HCT116 (cell line): ENCODE data around the gene MGME1. TPM values are rescaled to one million over a fixed set of nuclear protein-coding genes. Genes with fewer than 3 reads are reported as not detected.

Experiments
- ATAC-seq: fragments of 200-7000 bp; cut with Tn5 transposase; 2 replicates; pipeline ENCODE4 v1.9.1; 2020; ENCODE audit warnings: mild to moderate bottlenecking, moderate library complexity
- BruUV-seq: library from RNA; stranded (reverse); fragments of 400-500 nt; replicated peaks from 2 replicates; lab custom pipeline; 2021; lab: Mats Ljungman, UMichigan
- CTCF ChIA-PET: fragments of 300-600 bp; sonication (Branson Sonifier 250); formaldehyde crosslinking; loops from one replicate; lab custom pipeline; 2021; ENCODE audit warnings: antibody characterized with exemption; lab: Charles Lee
- POLR2A ChIA-PET: fragments of 300-600, 350-600 bp; sonication (Branson Sonifier 250); formaldehyde crosslinking; loops from one replicate; lab custom pipeline; 2021; ENCODE audit warnings: antibody characterized with exemption; lab: Charles Lee
- RAD21 ChIA-PET, 2 experiments: fragments of 300-600 bp; sonication (Branson Sonifier 250); formaldehyde crosslinking; loops; one replicate each; lab custom pipeline; 2023; ENCODE audit warnings: low total read pairs in 2 of 2; ENCODE audit not compliant: uncharacterized antibody in 2 of 2, unreplicated experiment in 2 of 2, low non-redundant PET in 1 of 2; lab: Charles Lee
- DNase-seq: peaks from one replicate; pipeline ENCODE4 v3.0.0-alpha.2; 2010; ENCODE audit warnings: low read depth, low spot score
- H2AFZ ChIP-seq: fragments of 200-600 bp; shearing (Covaris generic), sonication (generic); 2 replicates; pipeline ENCODE4 v1.6.1; 2017; ENCODE audit warnings: low read depth, mixed run types, mixed read lengths, antibody characterized with exemption, low read length; ENCODE audit not compliant: poor library complexity, severe bottlenecking
- H3K27ac ChIP-seq: 2 replicates; pipeline ENCODE4 v1.5.1; 2012; ENCODE audit warnings: low read depth, low read length
- H3K27me3 ChIP-seq: fragments of 200-600 bp; sonication (generic); 2 replicates; pipeline ENCODE4 v1.6.1; 2016; ENCODE audit warnings: mixed run types, low read length, mixed read lengths; ENCODE audit not compliant: insufficient read depth
- H3K36me3 ChIP-seq, 2 experiments: fragments of 200-500 bp in 1 of 2; fragments of 200-600 bp in 1 of 2; sonication (Bioruptor generic) in 1 of 2; sonication (generic) in 1 of 2; 2 replicates each; pipeline versions ENCODE4 v1.5.1 to v1.6.1; 2014 to 2016; ENCODE audit warnings: low read length in 2 of 2, inconsistent platforms in 1 of 2, mixed read lengths in 1 of 2, mixed run types in 1 of 2; ENCODE audit not compliant: insufficient read depth in 2 of 2, control insufficient read depth in 1 of 2
- H3K4me1 ChIP-seq, 2 experiments: fragments of 200-600 bp in 1 of 2; sonication (generic) in 1 of 2; 2 replicates each; pipeline versions ENCODE4 v1.5.1 to v1.6.1; 2012 to 2017; ENCODE audit warnings: low read length in 2 of 2, inconsistent platforms in 1 of 2, mild to moderate bottlenecking in 1 of 2, mixed read lengths in 1 of 2, mixed run types in 1 of 2, moderate library complexity in 1 of 2; ENCODE audit not compliant: insufficient read depth in 2 of 2, control insufficient read depth in 1 of 2
- H3K4me2 ChIP-seq: fragments of 200-600 bp; sonication (generic); 2 replicates; pipeline ENCODE4 v1.6.1; 2017; ENCODE audit warnings: mixed run types, low read length, mixed read lengths
- H3K4me3 ChIP-seq, 2 experiments: fragments of 200-600 bp in 1 of 2; sonication (generic) in 1 of 2; replicated peaks in 1 of 2; 2 replicates each; pipeline ENCODE4 v1.5.1; 2011 to 2016; ENCODE audit warnings: low read length in 2 of 2, control low read depth in 1 of 2, low read depth in 1 of 2, mild to moderate bottlenecking in 1 of 2, mixed read lengths in 1 of 2, mixed run types in 1 of 2
- H3K79me2 ChIP-seq: fragments of 200-600 bp; sonication (generic); 2 replicates; pipeline ENCODE4 v1.6.1; 2017; ENCODE audit warnings: mild to moderate bottlenecking, mixed run types, low read length, moderate library complexity, mixed read lengths; ENCODE audit not compliant: insufficient read depth
- H3K9ac ChIP-seq: fragments of 200-600 bp; sonication (generic); 2 replicates; pipeline ENCODE4 v1.6.1; 2016; ENCODE audit warnings: low read length, mixed read lengths
- H3K9me2 ChIP-seq: fragments of 200-600 bp; sonication (generic), shearing (Covaris generic); 2 replicates; pipeline ENCODE4 v1.6.1; 2017; ENCODE audit warnings: mixed run types, mild to moderate bottlenecking, moderate library complexity; ENCODE audit not compliant: insufficient read depth
- H3K9me3 ChIP-seq, 2 experiments: fragments of 200-500 bp in 1 of 2; fragments of 200-600 bp in 1 of 2; sonication (Bioruptor generic) in 1 of 2; sonication (generic) in 1 of 2; 2 replicates each; pipeline ENCODE4 v1.6.1; 2014 to 2017; ENCODE audit warnings: low read length in 2 of 2, mixed read lengths in 2 of 2, inconsistent platforms in 1 of 2, low read depth in 1 of 2, mild to moderate bottlenecking in 1 of 2, mixed run types in 1 of 2, moderate library complexity in 1 of 2; ENCODE audit not compliant: control insufficient read depth in 1 of 2, insufficient read depth in 1 of 2
- H4K20me1 ChIP-seq: fragments of 200-600 bp; sonication (generic), shearing (Covaris generic); 2 replicates; pipeline ENCODE4 v1.6.1; 2017; ENCODE audit warnings: mixed run types, mild to moderate bottlenecking, moderate library complexity; ENCODE audit not compliant: insufficient read depth
- ATF3 ChIP-seq: IDR thresholded peaks from 2 replicates; pipeline ENCODE4 v1.6.1; 2012
- EGR1 ChIP-seq: IDR thresholded peaks from 2 replicates; pipeline ENCODE4 v1.6.1; 2012; ENCODE audit warnings: low read depth
- ELF1 ChIP-seq: IDR thresholded peaks from 2 replicates; pipeline ENCODE4 v1.6.1; 2012; ENCODE audit warnings: low read depth, borderline replicate concordance
- POLR2A ChIP-seq: IDR thresholded peaks from 2 replicates; pipeline ENCODE4 v1.7.0; 2011; ENCODE audit warnings: borderline replicate concordance; ENCODE audit not compliant: insufficient read depth, insufficient read length; ENCODE audit errors: extremely low read depth
- RAD21 ChIP-seq: IDR thresholded peaks from 2 replicates; pipeline ENCODE4 v1.6.1; 2012; ENCODE audit warnings: low read depth, mild to moderate bottlenecking
- SIN3A ChIP-seq: IDR thresholded peaks from 2 replicates; pipeline ENCODE4 v1.6.1; 2012; ENCODE audit warnings: low read depth
- SP1 ChIP-seq: IDR thresholded peaks from 2 replicates; pipeline ENCODE4 v1.6.1; 2012; ENCODE audit warnings: low read depth
- TCF7L2 ChIP-seq: IDR thresholded peaks from 2 replicates; pipeline ENCODE4 v1.7.0; 2011; ENCODE audit warnings: borderline replicate concordance, inconsistent platforms; ENCODE audit not compliant: insufficient read depth, insufficient read length; ENCODE audit errors: extremely low read depth
- ZBTB33 ChIP-seq: IDR thresholded peaks from 2 replicates; pipeline ENCODE4 v1.6.1; 2011; ENCODE audit warnings: mild to moderate bottlenecking, low read length, moderate library complexity; ENCODE audit not compliant: insufficient replicate concordance; ENCODE audit errors: extremely low read depth
- intact Hi-C: fragments of 100-400 bp; cut with micrococcal nuclease; formaldehyde crosslinking; loops from 2 replicates; pipeline ENCODE4 v1.10.0; 2022
- total RNA-seq: library from RNA; stranded (reverse); gene quantifications from one replicate; pipeline ENCODE4 v1.2.1, GENCODE V29; 2021; ENCODE audit not compliant: unreplicated experiment
- TF ChIP-seq, protein P1 (sequence below), 3 experiments: fragments of 200-600 bp in 1 of 3; sonication (generic) in 1 of 3; IDR thresholded peaks in 2 of 3; conservative IDR thresholded peaks in 1 of 3; 2 replicates each; pipeline ENCODE4 v1.5.1; 2012 to 2017; ENCODE audit warnings: low read depth in 2 of 3, low read length in 2 of 3, antibody characterized with exemption in 1 of 3, borderline replicate concordance in 1 of 3, control low read depth in 1 of 3, mild to moderate bottlenecking in 1 of 3, mixed read lengths in 1 of 3, mixed run types in 1 of 3, moderate library complexity in 1 of 3; ENCODE audit not compliant: insufficient read depth in 1 of 3

MGME1 gene
- total RNA-seq, 1 experiment from 2014 or later, result 37.1 TPM

DNA sequence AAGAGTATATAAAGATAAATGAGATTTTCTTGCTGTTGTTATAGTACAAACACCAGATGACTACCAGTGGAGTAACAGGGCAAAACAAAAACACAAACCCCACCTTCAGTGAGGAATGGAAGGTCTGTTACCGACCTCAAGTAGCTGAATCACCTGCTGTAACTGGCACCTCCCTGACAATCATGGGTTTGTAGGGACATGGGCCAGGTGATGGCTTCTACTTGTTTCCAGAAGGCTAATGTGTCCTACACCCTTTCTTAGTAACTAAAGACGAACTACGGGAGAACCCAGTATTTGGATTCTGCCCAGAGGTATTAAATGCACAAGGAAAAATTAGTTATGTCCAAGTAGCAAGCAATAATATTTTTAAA lies 27.0 kb upstream of the MGME1 start (continued):
- TF ChIP-seq, protein P1, sequence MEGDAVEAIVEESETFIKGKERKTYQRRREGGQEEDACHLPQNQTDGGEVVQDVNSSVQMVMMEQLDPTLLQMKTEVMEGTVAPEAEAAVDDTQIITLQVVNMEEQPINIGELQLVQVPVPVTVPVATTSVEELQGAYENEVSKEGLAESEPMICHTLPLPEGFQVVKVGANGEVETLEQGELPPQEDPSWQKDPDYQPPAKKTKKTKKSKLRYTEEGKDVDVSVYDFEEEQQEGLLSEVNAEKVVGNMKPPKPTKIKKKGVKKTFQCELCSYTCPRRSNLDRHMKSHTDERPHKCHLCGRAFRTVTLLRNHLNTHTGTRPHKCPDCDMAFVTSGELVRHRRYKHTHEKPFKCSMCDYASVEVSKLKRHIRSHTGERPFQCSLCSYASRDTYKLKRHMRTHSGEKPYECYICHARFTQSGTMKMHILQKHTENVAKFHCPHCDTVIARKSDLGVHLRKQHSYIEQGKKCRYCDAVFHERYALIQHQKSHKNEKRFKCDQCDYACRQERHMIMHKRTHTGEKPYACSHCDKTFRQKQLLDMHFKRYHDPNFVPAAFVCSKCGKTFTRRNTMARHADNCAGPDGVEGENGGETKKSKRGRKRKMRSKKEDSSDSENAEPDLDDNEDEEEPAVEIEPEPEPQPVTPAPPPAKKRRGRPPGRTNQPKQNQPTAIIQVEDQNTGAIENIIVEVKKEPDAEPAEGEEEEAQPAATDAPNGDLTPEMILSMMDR (IDR thresholded peaks at IDR 0.05 in 2 of 3, conservative IDR thresholded peaks at IDR 0.05 in 1 of 3; ENCODE audit: borderline replicate concordance in 1 of 3, insufficient read depth in 1 of 3, low read depth in 2 of 3, low read length in 2 of 3), result no peak
- TF ChIP-seq TCF7L2, result no peak
- TF ChIP-seq EGR1, result no peak
- no peak for TF ChIP-seq ZBTB33

DNA sequence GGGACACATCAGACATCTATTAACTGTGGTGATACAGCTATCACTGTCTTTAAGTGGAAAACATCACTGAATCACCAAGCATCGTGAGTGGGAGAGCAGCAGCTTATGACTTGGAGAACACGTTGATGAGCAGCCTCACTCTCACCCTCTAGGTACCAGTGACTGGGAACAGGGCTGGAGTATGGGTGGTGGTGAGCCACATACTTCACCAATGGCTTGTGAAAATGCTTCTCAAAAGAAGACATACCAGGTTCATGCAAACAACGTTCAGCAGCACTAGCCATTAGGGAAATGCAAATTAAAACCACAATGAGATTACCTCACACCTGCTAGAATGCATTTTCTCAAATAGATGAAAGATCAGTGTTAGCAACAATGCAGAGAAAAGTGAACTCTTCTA lies 25.5 kb upstream of the MGME1 start:
- TF ChIP-seq POLR2A (no peak), SP1 (no peak), SIN3A (no peak), RAD21 (no peak), ATF3 (no peak), ELF1 (no peak)
- no peak for DNase-seq
- ATAC-seq, result no peak
- no TSS peak for BruUV-seq
- Histone ChIP-seq H3K79me2 (peaks cover 39% of the 10 kb centered on the region), H3K27me3 (no peaks in the 10 kb centered on the region), H2AFZ (no peak overlapping the region), H3K4me2 (no peak overlapping the region), H3K27ac (no peak overlapping the region), H3K9me2 (no peaks in the 10 kb centered on the region), H3K36me3 (peaks cover 62 to 66% of the 10 kb centered on the region in 2 experiments), H3K4me1 (peaks cover 0 to 11% of the 10 kb centered on the region in 2 experiments; a peak in 1 of 4 replicates), H3K4me3 (no peak overlapping the region), H3K9me3 (no peaks in the 10 kb centered on the region), H4K20me1 (peaks cover 11% of the 10 kb centered on the region; the same call in 1 of the 2 replicates), H3K9ac (no peak overlapping the region)
- intact Hi-C loops, result no loop called here
- CTCF ChIA-PET, result no interaction called here
- RAD21 ChIA-PET, result no interaction called here
- POLR2A ChIA-PET, result no interaction called here
